H9 (cell line): ENCODE measurements around the gene PIAS2. TPM values are rescaled to one million over a fixed set of nuclear protein-coding genes. Genes with fewer than 3 reads are reported as not detected.

Experiments
- DNase-seq: peaks from one replicate; pipeline ENCODE4 v3.0.0-alpha.2; 2017
- H2AFZ ChIP-seq: one replicate; pipeline ENCODE4 v1.6.1; 2013; ENCODE audit warnings: mild to moderate bottlenecking, low read length, control low read depth, moderate library complexity
- H2AK5ac ChIP-seq: 2 replicates; pipeline ENCODE4 v1.6.1; 2013; ENCODE audit warnings: low read length, control low read depth, mixed read lengths; ENCODE audit not compliant: insufficient read length
- H2BK120ac ChIP-seq: one replicate; pipeline ENCODE4 v1.6.1; 2013; ENCODE audit warnings: low read depth, mild to moderate bottlenecking, low read length, control low read depth, inconsistent platforms; ENCODE audit not compliant: poor library complexity, severe bottlenecking
- H2BK12ac ChIP-seq: 2 replicates; pipeline ENCODE4 v1.6.1; 2013; ENCODE audit warnings: low read length, control low read depth, mixed read lengths, low read depth; ENCODE audit not compliant: insufficient read length
- H2BK15ac ChIP-seq: 2 replicates; pipeline ENCODE4 v1.6.1; 2013; ENCODE audit warnings: low read depth, low read length, control low read depth
- H2BK20ac ChIP-seq: one replicate; pipeline ENCODE4 v1.6.1; 2013; ENCODE audit warnings: low read depth, mild to moderate bottlenecking, low read length, control low read depth, inconsistent platforms; ENCODE audit not compliant: poor library complexity, severe bottlenecking
- H2BK5ac ChIP-seq: 2 replicates; pipeline ENCODE4 v1.6.1; 2013; ENCODE audit warnings: low read length, control low read depth, mixed read lengths; ENCODE audit not compliant: insufficient read length
- H3K14ac ChIP-seq: 2 replicates; pipeline ENCODE4 v1.6.1; 2013; ENCODE audit warnings: low read length, control low read depth; ENCODE audit not compliant: insufficient read depth
- H3K18ac ChIP-seq: 2 replicates; pipeline ENCODE4 v1.6.1; 2013; ENCODE audit warnings: low read depth, mild to moderate bottlenecking, mixed read lengths, low read length, control low read depth; ENCODE audit not compliant: insufficient read length
- H3K23ac ChIP-seq: 2 replicates; pipeline ENCODE4 v1.6.1; 2013; ENCODE audit warnings: low read length, control low read depth, mixed read lengths, low read depth; ENCODE audit not compliant: insufficient read length
- H3K23me2 ChIP-seq: 2 replicates; pipeline ENCODE4 v1.6.1; 2013; ENCODE audit warnings: low read depth, mild to moderate bottlenecking, mixed read lengths, low read length, control low read depth; ENCODE audit not compliant: insufficient read length, poor library complexity, severe bottlenecking
- H3K27ac ChIP-seq: 2 replicates; pipeline ENCODE4 v1.5.1; 2013; ENCODE audit warnings: low read length, control low read depth, mixed read lengths, low read depth; ENCODE audit not compliant: insufficient read length
- H3K27me3 ChIP-seq: 2 replicates; pipeline ENCODE4 v1.6.1; 2013; ENCODE audit warnings: low read length, control low read depth, inconsistent platforms; ENCODE audit not compliant: insufficient read depth
- H3K4ac ChIP-seq: 2 replicates; pipeline ENCODE4 v1.6.1; 2013; ENCODE audit warnings: low read depth, mild to moderate bottlenecking, control low read depth, inconsistent platforms, low read length, moderate library complexity
- H3K4me1 ChIP-seq: 2 replicates; pipeline ENCODE4 v1.6.1; 2013; ENCODE audit warnings: low read length, control low read depth, inconsistent platforms; ENCODE audit not compliant: insufficient read depth
- H3K4me2 ChIP-seq: 2 replicates; pipeline ENCODE4 v1.6.1; 2013; ENCODE audit warnings: low read length, control low read depth, mixed read lengths; ENCODE audit not compliant: insufficient read length, insufficient read depth
- H3K56ac ChIP-seq: 2 replicates; pipeline ENCODE4 v1.6.1; 2013; ENCODE audit warnings: low read depth, mild to moderate bottlenecking, mixed read lengths, low read length, control low read depth; ENCODE audit not compliant: insufficient read length
- H3K79me1 ChIP-seq: 2 replicates; pipeline ENCODE4 v1.6.1; 2013; ENCODE audit warnings: low read depth, mild to moderate bottlenecking, moderate library complexity, low read length, control low read depth, inconsistent platforms; ENCODE audit not compliant: insufficient read depth, poor library complexity, severe bottlenecking
- H3K79me2 ChIP-seq: 2 replicates; pipeline ENCODE4 v1.6.1; 2013; ENCODE audit warnings: low read length, control low read depth, inconsistent platforms; ENCODE audit not compliant: insufficient read depth
- H3K9ac ChIP-seq: 2 replicates; pipeline ENCODE4 v1.6.1; 2013; ENCODE audit warnings: low read length, control low read depth, mixed read lengths; ENCODE audit not compliant: insufficient read length; ENCODE audit errors: extremely low read depth
- H3K9me3 ChIP-seq: one replicate; pipeline ENCODE4 v1.6.1; 2013; ENCODE audit warnings: low read depth, low read length, inconsistent platforms; ENCODE audit not compliant: control insufficient read depth
- H3T11ph ChIP-seq: one replicate; pipeline ENCODE4 v1.6.1; 2013; ENCODE audit warnings: mild to moderate bottlenecking, low read length, control low read depth, inconsistent platforms
- H4K20me1 ChIP-seq: one replicate; pipeline ENCODE4 v1.6.1; 2013; ENCODE audit not compliant: control insufficient read depth, insufficient read length, insufficient read depth
- H4K5ac ChIP-seq: 2 replicates; pipeline ENCODE4 v1.6.1; 2013; ENCODE audit warnings: low read depth, mild to moderate bottlenecking, mixed read lengths, low read length, control low read depth; ENCODE audit not compliant: insufficient read length
- H4K8ac ChIP-seq: replicated peaks from 2 replicates; pipeline ENCODE4 v1.6.1; 2013; ENCODE audit warnings: low read length, control low read depth, mixed read lengths, low read depth; ENCODE audit not compliant: insufficient read length
- H4K91ac ChIP-seq: 2 replicates; pipeline ENCODE4 v1.6.1; 2013; ENCODE audit warnings: low read depth, mild to moderate bottlenecking, moderate library complexity, mixed read lengths, low read length, control low read depth; ENCODE audit not compliant: insufficient read length
- H3K27ac Mint-ChIP-seq, 3 experiments: 2 replicates in 2 of 3; 3 replicates in 1 of 3; pipeline ENCODE4 v1.8.0; 2020 to 2021; ENCODE audit warnings: mixed read lengths in 3 of 3, mild to moderate bottlenecking in 1 of 3, moderate library complexity in 1 of 3
- H3K27me3 Mint-ChIP-seq: 2 replicates; pipeline ENCODE4 v1.8.0; 2021; ENCODE audit warnings: low read depth, mild to moderate bottlenecking, moderate library complexity, mixed read lengths
- H3K36me3 Mint-ChIP-seq, 3 experiments: 2 replicates in 2 of 3; 3 replicates in 1 of 3; pipeline ENCODE4 v1.8.0; 2020 to 2021; ENCODE audit warnings: low read depth in 3 of 3, mixed read lengths in 3 of 3; ENCODE audit not compliant: insufficient read depth in 1 of 3
- H3K4me1 Mint-ChIP-seq, 2 experiments: 2 replicates each; pipeline ENCODE4 v1.8.0; 2020; ENCODE audit warnings: mixed read lengths in 2 of 2
- H3K4me3 Mint-ChIP-seq, 2 experiments: 2 replicates in 1 of 2; 3 replicates in 1 of 2; pipeline ENCODE4 v1.8.0; 2020 to 2021; ENCODE audit warnings: mild to moderate bottlenecking in 2 of 2, mixed read lengths in 2 of 2, moderate library complexity in 1 of 2
- H3K9me3 Mint-ChIP-seq, 2 experiments: 2 replicates in 1 of 2; 3 replicates in 1 of 2; pipeline ENCODE4 v1.8.0; 2020; ENCODE audit warnings: mild to moderate bottlenecking in 2 of 2, mixed read lengths in 2 of 2, moderate library complexity in 1 of 2
- CTCF ChIP-seq: fragments of 200-600 bp; sonication (generic); conservative IDR thresholded peaks from 3 replicates; pipeline ENCODE4 v1.8.0; 2021; ENCODE audit warnings: antibody characterized with exemption, mild to moderate bottlenecking
- total RNA-seq: library from RNA; stranded (reverse); gene quantifications from 2 replicates; pipeline ENCODE4 v1.2.1, GENCODE V29; 2021

PIAS2 gene
- total RNA-seq, 1 experiment from 2014 or later = 58.4 TPM

GRCh38 chr18:46830633-46831032 is 86.7 kb downstream of the PIAS2 start:
- Histone ChIP-seq H3K14ac (no peak overlapping the region), H2BK15ac (no peak overlapping the region), H3K27me3 (no peaks in the 10 kb centered on the region), H3K23me2 (no peaks in the 10 kb centered on the region), H3K79me1 (no peaks in the 10 kb centered on the region), H2BK12ac (no peak overlapping the region), H3K56ac (no peak overlapping the region), H2BK120ac (no peak overlapping the region), H3K9ac (no peak overlapping the region), H3K27ac (no peak overlapping the region), H3K9me3 (no peaks in the 10 kb centered on the region), H4K8ac (no peak overlapping the region), H2BK20ac (no peak overlapping the region), H3K4ac (no peak overlapping the region), H4K91ac (no peak overlapping the region), H3K23ac (no peak overlapping the region), H3K4me1 (no peaks in the 10 kb centered on the region), H2BK5ac (no peak overlapping the region), H3K79me2 (no peaks in the 10 kb centered on the region), H2AFZ (no peak overlapping the region), H4K5ac (no peak overlapping the region), H2AK5ac (no peak overlapping the region), H3K18ac (no peak overlapping the region), H3K4me2 (no peak overlapping the region), H4K20me1 (no peaks in the 10 kb centered on the region), H3T11ph (no peak overlapping the region)
- Mint-ChIP-seq H3K36me3 (peaks cover 8 to 52% (median 51%) of the 10 kb centered on the region in 3 experiments), H3K9me3 (no peaks in the 10 kb centered on the region), H3K27me3 (no peaks in the 10 kb centered on the region), H3K27ac (no peak overlapping the region; a peak in 1 of 7 replicates), H3K4me1 (no peaks in the 10 kb centered on the region), H3K4me3 (no peak overlapping the region)
- no peak for TF ChIP-seq CTCF
- no peak for DNase-seq
